ENCODE results near the gene RASGRP1. TPM values are rescaled to one million over a fixed set of nuclear protein-coding genes. Genes with fewer than 3 reads are reported as not detected.

RASGRP1 gene
- total and polyA plus RNA-seq, 12 donors, result 0.13 to 2.8 (median 0.49) TPM

GRCh38 chr15:38504680-38505467 is 59.7 kb downstream of the RASGRP1 start:
- 85 to 89% (median 88%) methylated on average over 4 of the region's 4 CpGs for WGBS, 4 donors
- DNase-seq, result no peak
- TF ChIP-seq, protein P1, sequence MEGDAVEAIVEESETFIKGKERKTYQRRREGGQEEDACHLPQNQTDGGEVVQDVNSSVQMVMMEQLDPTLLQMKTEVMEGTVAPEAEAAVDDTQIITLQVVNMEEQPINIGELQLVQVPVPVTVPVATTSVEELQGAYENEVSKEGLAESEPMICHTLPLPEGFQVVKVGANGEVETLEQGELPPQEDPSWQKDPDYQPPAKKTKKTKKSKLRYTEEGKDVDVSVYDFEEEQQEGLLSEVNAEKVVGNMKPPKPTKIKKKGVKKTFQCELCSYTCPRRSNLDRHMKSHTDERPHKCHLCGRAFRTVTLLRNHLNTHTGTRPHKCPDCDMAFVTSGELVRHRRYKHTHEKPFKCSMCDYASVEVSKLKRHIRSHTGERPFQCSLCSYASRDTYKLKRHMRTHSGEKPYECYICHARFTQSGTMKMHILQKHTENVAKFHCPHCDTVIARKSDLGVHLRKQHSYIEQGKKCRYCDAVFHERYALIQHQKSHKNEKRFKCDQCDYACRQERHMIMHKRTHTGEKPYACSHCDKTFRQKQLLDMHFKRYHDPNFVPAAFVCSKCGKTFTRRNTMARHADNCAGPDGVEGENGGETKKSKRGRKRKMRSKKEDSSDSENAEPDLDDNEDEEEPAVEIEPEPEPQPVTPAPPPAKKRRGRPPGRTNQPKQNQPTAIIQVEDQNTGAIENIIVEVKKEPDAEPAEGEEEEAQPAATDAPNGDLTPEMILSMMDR (IDR thresholded peaks at IDR 0.05), result no peak
- TF ChIP-seq POLR2A (IDR thresholded peaks at IDR 0.05), result no peak
- no peak overlapping the region for H3K4me3 ChIP-seq
- H3K4me1 ChIP-seq (replicated peaks in 1 of 2), result no peaks in the 10 kb centered on the region
- H3K36me3 ChIP-seq (replicated peaks in 1 of 2), result no peaks in the 10 kb centered on the region
- H3K9me3 ChIP-seq (replicated peaks in 1 of 3), result no peaks in the 10 kb centered on the region
- no peaks in the 10 kb centered on the region for H3K27me3 ChIP-seq
- intact Hi-C loops (cut with DNase I), result no loop called here
- H3K27ac ChIP-seq, result no peak overlapping the region

DNA sequence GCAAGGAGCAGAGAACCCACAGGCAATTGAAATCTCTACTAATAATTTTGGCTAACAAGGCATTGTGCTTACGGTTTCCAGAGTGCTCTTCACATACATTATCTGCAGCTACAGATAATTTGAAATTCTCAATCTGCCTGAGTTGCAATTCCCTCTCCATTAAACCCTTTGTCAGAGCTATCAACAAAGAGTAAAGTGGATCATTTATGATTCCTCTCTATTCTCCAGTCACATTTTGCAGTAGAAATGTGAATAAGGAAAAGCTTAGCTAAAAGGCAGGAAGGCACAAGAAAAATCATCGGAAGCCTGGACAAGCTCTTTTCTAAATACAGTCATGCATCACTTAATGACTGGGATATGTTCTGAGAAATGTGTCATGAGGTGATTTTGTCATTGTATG is 61.1 kb downstream of the RASGRP1 start:
- H3K27ac ChIP-seq, result no peak overlapping the region
- no peak for DNase-seq
- H3K4me3 ChIP-seq, result no peak overlapping the region
- no peaks in the 10 kb centered on the region for H3K4me1 ChIP-seq (replicated peaks in 1 of 2)
- no peaks in the 10 kb centered on the region for H3K27me3 ChIP-seq
- TF ChIP-seq POLR2A (IDR thresholded peaks at IDR 0.05), result no peak
- TF ChIP-seq, protein P1 (IDR thresholded peaks at IDR 0.05), result no peak
- H3K36me3 ChIP-seq (replicated peaks in 1 of 2), result no peaks in the 10 kb centered on the region
- WGBS, 4 donors, result 83 to 89% (median 86%) methylated on average over 2 of the region's 2 CpGs
- intact Hi-C loops (cut with DNase I), result no loop called here
- H3K9me3 ChIP-seq (replicated peaks in 1 of 3), result no peaks in the 10 kb centered on the region

DNA sequence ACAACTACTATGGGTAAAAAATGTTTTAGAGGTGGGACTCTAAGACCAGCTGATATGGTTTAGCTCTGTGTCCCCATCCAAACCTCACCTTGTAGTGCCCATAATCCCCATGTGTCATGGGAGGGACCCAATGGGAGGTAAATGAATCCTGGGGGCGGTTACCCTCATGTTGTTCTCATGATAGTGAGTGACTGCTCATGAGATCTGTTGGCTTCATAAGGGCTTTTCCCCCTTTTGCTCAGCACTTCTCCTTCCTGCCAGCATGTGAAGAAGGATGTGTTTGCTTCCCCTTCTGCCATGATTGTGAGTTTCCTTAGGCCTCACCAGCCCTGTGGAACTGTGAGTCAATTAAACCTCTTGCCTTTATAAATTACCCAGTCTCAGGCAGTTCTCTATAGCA is 65.0 kb downstream of the RASGRP1 start:
- 95 to 100% (median 99%) methylated on average over 1 of the region's 1 CpG for WGBS, 4 donors
- no peaks in the 10 kb centered on the region for H3K36me3 ChIP-seq (replicated peaks in 1 of 2)
- DNase-seq, result no peak
- no peak for TF ChIP-seq POLR2A (IDR thresholded peaks at IDR 0.05)
- H3K9me3 ChIP-seq (replicated peaks in 1 of 3), result no peaks in the 10 kb centered on the region
- no peak overlapping the region for H3K4me3 ChIP-seq
- no peaks in the 10 kb centered on the region for H3K27me3 ChIP-seq
- H3K4me1 ChIP-seq (replicated peaks in 1 of 2), result no peaks in the 10 kb centered on the region
- no peak overlapping the region for H3K27ac ChIP-seq
- intact Hi-C loops (cut with DNase I), result no loop called here

DNA sequence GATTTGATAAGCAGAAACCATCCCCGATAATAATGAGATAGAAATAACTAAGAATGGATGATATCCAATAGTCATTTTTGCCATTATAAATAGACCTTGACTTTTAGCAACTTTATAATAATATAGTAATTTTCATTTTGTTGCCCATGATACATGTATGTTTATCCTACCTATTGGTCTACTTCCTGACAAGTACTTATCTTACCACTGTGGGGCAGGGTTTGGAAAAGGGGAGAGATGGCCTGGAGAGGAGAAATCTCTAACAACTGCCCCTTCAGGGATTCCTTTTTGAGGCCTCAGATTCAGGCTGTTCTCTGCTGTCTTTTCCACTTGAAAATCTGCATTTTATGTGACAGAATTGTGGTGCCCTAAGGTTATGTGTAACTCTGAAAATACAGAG is 68.5 kb downstream of the RASGRP1 start:
- Histone ChIP-seq H3K36me3 (replicated peaks in 1 of 2) (no peaks in the 10 kb centered on the region), H3K27ac (no peak overlapping the region), H3K27me3 (no peaks in the 10 kb centered on the region), H3K4me1 (replicated peaks in 1 of 2) (no peaks in the 10 kb centered on the region), H3K4me3 (no peak overlapping the region), H3K9me3 (replicated peaks in 1 of 3) (no peaks in the 10 kb centered on the region)
- TF ChIP-seq POLR2A (IDR thresholded peaks at IDR 0.05), result no peak
- TF ChIP-seq, protein P1 (IDR thresholded peaks at IDR 0.05), result no peak
- no peak for DNase-seq
- WGBS, 4 donors, result 75 to 91% (median 77%) methylated on average over 1 of the region's 1 CpG
- intact Hi-C loops (cut with DNase I), result no loop called here
